ENCODE data around the gene SLC5A7. TPM values are rescaled to one million over a fixed set of nuclear protein-coding genes. Genes with fewer than 3 reads are reported as not detected.

SLC5A7 gene
- total RNA-seq, 1 donor from 2014 or later, result 0.60 TPM

GRCh38 chr2:108029912-108030311 is 43.6 kb downstream of the SLC5A7 start:
- Mint-ChIP-seq H3K27me3 (no peaks in the 10 kb centered on the region), H3K36me3 (ENCODE audit: insufficient read depth) (no peaks in the 10 kb centered on the region), H3K27ac (no peak overlapping the region), H3K4me3 (ENCODE audit: low read depth) (no peak overlapping the region), H3K9me3 (ENCODE audit: low read depth) (peaks cover 7% of the 10 kb centered on the region), H3K4me1 (ENCODE audit: low read depth) (peaks cover 3% of the 10 kb centered on the region)
- TF ChIP-seq CTCF (IDR thresholded peaks at IDR 0.05; ENCODE audit: unreplicated experiment), result no peak
- DNase-seq (ENCODE audit: low spot score, unreplicated experiment), result no peak

- DNase-seq (ENCODE audit: low spot score, unreplicated experiment), result no peak
- Mint-ChIP-seq H3K27me3 (no peaks in the 10 kb centered on the region), H3K4me3 (ENCODE audit: low read depth) (no peak overlapping the region), H3K9me3 (ENCODE audit: low read depth) (peaks cover 7% of the 10 kb centered on the region), H3K27ac (no peak overlapping the region), H3K4me1 (ENCODE audit: low read depth) (peaks cover 3% of the 10 kb centered on the region), H3K36me3 (ENCODE audit: insufficient read depth) (no peaks in the 10 kb centered on the region)
- no peak for TF ChIP-seq CTCF (IDR thresholded peaks at IDR 0.05; ENCODE audit: unreplicated experiment)
Measured at GRCh38 chr2:108031471-108031941, 45.2 kb downstream of the SLC5A7 start.

- Mint-ChIP-seq H3K27me3 (no peaks in the 10 kb centered on the region), H3K4me1 (ENCODE audit: low read depth) (peaks cover 3% of the 10 kb centered on the region), H3K36me3 (ENCODE audit: insufficient read depth) (no peaks in the 10 kb centered on the region), H3K4me3 (ENCODE audit: low read depth) (no peak overlapping the region), H3K27ac (no peak overlapping the region), H3K9me3 (ENCODE audit: low read depth) (peaks cover 11% of the 10 kb centered on the region)
- no peak for DNase-seq (ENCODE audit: low spot score, unreplicated experiment)
- no peak for TF ChIP-seq CTCF (IDR thresholded peaks at IDR 0.05; ENCODE audit: unreplicated experiment)
Measured at GRCh38 chr2:108034843-108035242, 48.5 kb downstream of the SLC5A7 start.

- Mint-ChIP-seq H3K9me3 (ENCODE audit: low read depth) (peaks cover 34% of the 10 kb centered on the region), H3K27me3 (no peaks in the 10 kb centered on the region), H3K36me3 (ENCODE audit: insufficient read depth) (peaks cover 18% of the 10 kb centered on the region), H3K4me3 (ENCODE audit: low read depth) (no peak overlapping the region), H3K27ac (no peak overlapping the region), H3K4me1 (ENCODE audit: low read depth) (no peaks in the 10 kb centered on the region)
- DNase-seq (ENCODE audit: low spot score, unreplicated experiment), result no peak
- no peak for TF ChIP-seq CTCF (IDR thresholded peaks at IDR 0.05; ENCODE audit: unreplicated experiment)
Measured at GRCh38 chr2:108048752-108049151, 62.4 kb downstream of the SLC5A7 start.

- Mint-ChIP-seq H3K27me3 (no peaks in the 10 kb centered on the region), H3K9me3 (ENCODE audit: low read depth) (no peaks in the 10 kb centered on the region), H3K4me1 (ENCODE audit: low read depth) (peaks cover 4% of the 10 kb centered on the region), H3K27ac (no peak overlapping the region), H3K4me3 (ENCODE audit: low read depth) (no peak overlapping the region), H3K36me3 (ENCODE audit: insufficient read depth) (no peaks in the 10 kb centered on the region)
- no peak for DNase-seq (ENCODE audit: low spot score, unreplicated experiment)
- TF ChIP-seq CTCF (IDR thresholded peaks at IDR 0.05; ENCODE audit: unreplicated experiment), result no peak
Measured at GRCh38 chr2:108058576-108059137, 72.3 kb downstream of the SLC5A7 start.
